ENCODE data around the gene CEACAM1.

GRCh38 chr19:42524943-42525342 lies 3.3 kb downstream of the CEACAM1 start:
- TF ChIP-seq CTCF (IDR thresholded peaks at IDR 0.05; ENCODE audit: low read depth, low read length, poor library complexity, severe bottlenecking) = no peak
- TF ChIP-seq EZH2phosphoT487 (IDR thresholded peaks at IDR 0.05; ENCODE audit: borderline replicate concordance, low read length) = no peak

Data from DOHH2 (cell line).